ENCODE results near the gene KRTAP29-1. TPM values are rescaled to one million over a fixed set of nuclear protein-coding genes. Genes with fewer than 3 reads are reported as not detected.
"Not testable (repeated sequence)": the region's sequence is repeated elsewhere in the genome, so short reads cannot be mapped to it uniquely, and the experiment has no call there.

The KRTAP29-1 gene
- polyA plus RNA-seq, 1 donor: not detected

- no peak for DNase-seq (ENCODE audit: low read depth)
Measured at GRCh38 chr17:41301204-41301790, 1.4 kb downstream of the KRTAP29-1 start.

GRCh38 chr17:41298458-41299135 is 4.1 kb downstream of the KRTAP29-1 start:
- DNase-seq (ENCODE audit: low read depth): no peak

GRCh38 chr17:41296846-41297245 is 5.8 kb downstream of the KRTAP29-1 start:
- no peak for DNase-seq (ENCODE audit: low read depth)

- no peak for DNase-seq (ENCODE audit: low read depth)
Measured at GRCh38 chr17:41294016-41294415, 8.6 kb downstream of the KRTAP29-1 start.

- DNase-seq (ENCODE audit: low read depth): no peak
Measured at GRCh38 chr17:41287050-41287449, 15.6 kb downstream of the KRTAP29-1 start.

GRCh38 chr17:41284546-41284945 is 18.1 kb downstream of the KRTAP29-1 start:
- DNase-seq (ENCODE audit: low read depth): no peak

- DNase-seq (ENCODE audit: low read depth): no peak
Measured at GRCh38 chr17:41284043-41284442, 18.6 kb downstream of the KRTAP29-1 start.

- no peak for DNase-seq (ENCODE audit: low read depth)
Measured at GRCh38 chr17:41278176-41278955, 24.3 kb downstream of the KRTAP29-1 start.

GRCh38 chr17:41275648-41276190 is 26.9 kb downstream of the KRTAP29-1 start, which contains the start of gene KRTAP9-7:
Gene KRTAP9-7, plus strand, starts transcription at chr17:41275698. Its CDS starts 0 bp downstream, at chr17:41275698.
- DNase-seq (ENCODE audit: low read depth): not testable (repeated sequence)

- DNase-seq (ENCODE audit: low read depth): no peak
Measured at GRCh38 chr17:41271858-41272257, 30.8 kb downstream of the KRTAP29-1 start.

GRCh38 chr17:41271323-41271722 is 31.3 kb downstream of the KRTAP29-1 start:
- not testable (repeated sequence) for DNase-seq (ENCODE audit: low read depth)

GRCh38 chr17:41267711-41268110 is 34.9 kb downstream of the KRTAP29-1 start:
- DNase-seq (ENCODE audit: low read depth): no peak

- no peak for DNase-seq (ENCODE audit: low read depth)
Measured at GRCh38 chr17:41265078-41265477, 37.6 kb downstream of the KRTAP29-1 start, which contains the start of gene KRTAP9-6. Gene KRTAP9-6, plus strand, starts transcription at chr17:41265378. Its CDS starts 0 bp downstream, at chr17:41265378.

- no peak for DNase-seq (ENCODE audit: low read depth)
Measured at GRCh38 chr17:41264599-41264998, 38.1 kb downstream of the KRTAP29-1 start.

- DNase-seq (ENCODE audit: low read depth): no peak
Measured at GRCh38 chr17:41263212-41263611, 39.4 kb downstream of the KRTAP29-1 start.

- DNase-seq (ENCODE audit: low read depth): no peak
Measured at GRCh38 chr17:41258406-41258805, 44.2 kb downstream of the KRTAP29-1 start.

GRCh38 chr17:41256291-41256685 is 46.4 kb downstream of the KRTAP29-1 start:
- no peak for DNase-seq (ENCODE audit: low read depth)

GRCh38 chr17:41255381-41256290 is 47.0 kb downstream of the KRTAP29-1 start, which contains the start of gene KRTAP9-9:
Gene KRTAP9-9, plus strand, starts transcription at chr17:41255384.
- DNase-seq (ENCODE audit: low read depth): not testable (repeated sequence)

- no peak for DNase-seq (ENCODE audit: low read depth)
Measured at GRCh38 chr17:41254861-41255260, 47.8 kb downstream of the KRTAP29-1 start.

Data from forelimb muscle (tissue), 1 donor.